ENCODE measurements around the gene C17orf75.

DNA sequence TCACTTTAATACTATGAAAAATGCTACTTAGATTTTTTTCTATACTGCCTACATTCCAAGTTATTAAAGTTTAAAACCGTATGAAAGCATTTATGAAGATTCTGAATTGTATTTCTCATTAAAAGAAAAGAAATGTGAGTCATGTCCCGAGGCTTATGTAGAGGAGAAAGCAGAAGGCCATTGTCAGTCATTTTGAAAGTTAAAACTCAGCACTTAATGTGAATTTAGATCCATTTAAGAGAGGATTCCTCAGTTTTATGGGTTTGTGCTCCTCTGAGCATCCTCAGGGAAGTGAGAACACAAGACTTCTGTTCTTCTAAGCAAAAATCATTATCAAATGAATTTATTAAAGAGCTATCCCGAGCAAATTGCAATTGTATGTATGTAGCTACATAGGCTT, 11.8 kb downstream of the C17orf75 start:
- no peak for TF ChIP-seq POLR2A (IDR thresholded peaks at IDR 0.05)
- TF ChIP-seq, protein P1, sequence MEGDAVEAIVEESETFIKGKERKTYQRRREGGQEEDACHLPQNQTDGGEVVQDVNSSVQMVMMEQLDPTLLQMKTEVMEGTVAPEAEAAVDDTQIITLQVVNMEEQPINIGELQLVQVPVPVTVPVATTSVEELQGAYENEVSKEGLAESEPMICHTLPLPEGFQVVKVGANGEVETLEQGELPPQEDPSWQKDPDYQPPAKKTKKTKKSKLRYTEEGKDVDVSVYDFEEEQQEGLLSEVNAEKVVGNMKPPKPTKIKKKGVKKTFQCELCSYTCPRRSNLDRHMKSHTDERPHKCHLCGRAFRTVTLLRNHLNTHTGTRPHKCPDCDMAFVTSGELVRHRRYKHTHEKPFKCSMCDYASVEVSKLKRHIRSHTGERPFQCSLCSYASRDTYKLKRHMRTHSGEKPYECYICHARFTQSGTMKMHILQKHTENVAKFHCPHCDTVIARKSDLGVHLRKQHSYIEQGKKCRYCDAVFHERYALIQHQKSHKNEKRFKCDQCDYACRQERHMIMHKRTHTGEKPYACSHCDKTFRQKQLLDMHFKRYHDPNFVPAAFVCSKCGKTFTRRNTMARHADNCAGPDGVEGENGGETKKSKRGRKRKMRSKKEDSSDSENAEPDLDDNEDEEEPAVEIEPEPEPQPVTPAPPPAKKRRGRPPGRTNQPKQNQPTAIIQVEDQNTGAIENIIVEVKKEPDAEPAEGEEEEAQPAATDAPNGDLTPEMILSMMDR (IDR thresholded peaks at IDR 0.05): no peak
- no peak for TF ChIP-seq POLR2AphosphoS5 (IDR thresholded peaks at IDR 0.05)

Data from prostate gland (tissue), 2 donors.